ENCODE data around the gene AFAP1L2. TPM values are rescaled to one million over a fixed set of nuclear protein-coding genes. Genes with fewer than 3 reads are reported as not detected.

AFAP1L2 gene
- total and polyA plus RNA-seq, 8 donors = 2.6 to 25.0 (median 10.0) TPM

GRCh38 chr10:114301951-114302710 is 102.2 kb downstream of the AFAP1L2 start:
- intact Hi-C loops (cut with DNase I; ENCODE audit: low total_unique reads) = loop anchor here (10.0 kb wide), 1 partner anchor 133 kb away; no protein-coding TSS in a partner anchor
- no peak overlapping the region for H3K27ac ChIP-seq
- TF ChIP-seq POLR2AphosphoS5 (IDR thresholded peaks at IDR 0.05) (no peak), EP300 (IDR thresholded peaks at IDR 0.05) (no peak), POLR2A (IDR thresholded peaks at IDR 0.05) (no peak), CTCF (IDR thresholded peaks at IDR 0.05) (no peak)
- peaks cover 7 to 50% (median 42%) of the 10 kb centered on the region in 4 donors for H3K36me3 ChIP-seq
- H3K4me1 ChIP-seq = peaks cover 10 to 21% (median 15%) of the 10 kb centered on the region in 4 donors
- peaks cover 0 to under 1% (median 0%) of the 10 kb centered on the region in 4 donors for H3K9me3 ChIP-seq
- peaks cover 0 to 4% (median 0%) of the 10 kb centered on the region in 3 donors for H3K27me3 ChIP-seq
- no peak for DNase-seq
- 48 to 67% (median 60%) methylated on average over 11 to 14 of the region's 14 CpGs for WGBS, 5 donors
- no peak overlapping the region for H3K4me3 ChIP-seq

- intact Hi-C loops (cut with DNase I; ENCODE audit: low total_unique reads) = loop anchor here (10.0 kb wide), 1 partner anchor 134 kb away; no protein-coding TSS in a partner anchor
- TF ChIP-seq EP300 (IDR thresholded peaks at IDR 0.05) (no peak), CTCF (IDR thresholded peaks at IDR 0.05) (no peak), POLR2AphosphoS5 (IDR thresholded peaks at IDR 0.05) (no peak), POLR2A (IDR thresholded peaks at IDR 0.05) (no peak)
- Histone ChIP-seq H3K4me1 (peaks cover 10 to 21% (median 15%) of the 10 kb centered on the region in 4 donors), H3K27ac (no peak overlapping the region), H3K4me3 (no peak overlapping the region), H3K27me3 (peaks cover 0 to 4% (median 0%) of the 10 kb centered on the region in 3 donors), H3K9me3 (peaks cover 0 to 10% (median 6%) of the 10 kb centered on the region in 4 donors), H3K36me3 (peaks cover 17 to 59% (median 52%) of the 10 kb centered on the region in 4 donors)
- no peak for DNase-seq
- 85 to 91% (median 89%) methylated on average over 7 to 9 of the region's 9 CpGs for WGBS, 5 donors
Observed at GRCh38 chr10:114301177-114301576, 103.1 kb downstream of the AFAP1L2 start.

- peaks cover 3 to 20% (median 16%) of the 10 kb centered on the region in 4 donors for H3K9me3 ChIP-seq
- no peak overlapping the region for H3K27ac ChIP-seq
- no peak for DNase-seq
- intact Hi-C loops (cut with DNase I; ENCODE audit: low total_unique reads) = loop anchor here (10.0 kb wide), 1 partner anchor 135 kb away; no protein-coding TSS in a partner anchor
- 91 to 97% (median 92%) methylated on average over 12 to 16 of the region's 16 CpGs for WGBS, 5 donors
- no peak overlapping the region for H3K4me3 ChIP-seq
- TF ChIP-seq POLR2A (IDR thresholded peaks at IDR 0.05) = no peak
- no peak for TF ChIP-seq POLR2AphosphoS5 (IDR thresholded peaks at IDR 0.05)
- no peak for TF ChIP-seq CTCF (IDR thresholded peaks at IDR 0.05)
- TF ChIP-seq EP300 (IDR thresholded peaks at IDR 0.05) = no peak
- H3K27me3 ChIP-seq = peaks cover 0 to 4% (median 0%) of the 10 kb centered on the region in 3 donors
- peaks cover 10 to 18% (median 14%) of the 10 kb centered on the region in 4 donors for H3K4me1 ChIP-seq
- H3K36me3 ChIP-seq = peaks cover 23 to 70% (median 62%) of the 10 kb centered on the region in 4 donors
Observed at GRCh38 chr10:114300036-114300645, 104.2 kb downstream of the AFAP1L2 start.

- H3K4me1 ChIP-seq = no peaks in the 10 kb centered on the region
- no peak for DNase-seq
- intact Hi-C loops (cut with DNase I; ENCODE audit: low total_unique reads) = no loop called here
- H3K9me3 ChIP-seq = peaks cover 3 to 29% (median 18%) of the 10 kb centered on the region in 4 donors
- no peak for TF ChIP-seq CTCF (IDR thresholded peaks at IDR 0.05)
- no peak for TF ChIP-seq POLR2AphosphoS5 (IDR thresholded peaks at IDR 0.05)
- TF ChIP-seq POLR2A (IDR thresholded peaks at IDR 0.05) = no peak
- no peak for TF ChIP-seq EP300 (IDR thresholded peaks at IDR 0.05)
- peaks cover 23 to 81% (median 66%) of the 10 kb centered on the region in 4 donors for H3K36me3 ChIP-seq
- H3K4me3 ChIP-seq = no peak overlapping the region
- no peak overlapping the region for H3K27ac ChIP-seq
- H3K27me3 ChIP-seq = no peaks in the 10 kb centered on the region
- WGBS, 5 donors = 97 to 100% (median 98%) methylated on average over 11 to 14 of the region's 14 CpGs
Observed at GRCh38 chr10:114297136-114297705, 107.1 kb downstream of the AFAP1L2 start.

Data from stomach (tissue), 9 donors.